ENCODE data around the gene C16orf95. TPM values are rescaled to one million over a fixed set of nuclear protein-coding genes. Genes with fewer than 3 reads are reported as not detected.

Gene C16orf95
- polyA plus RNA-seq, 4 donors = 3.0 to 5.2 (median 4.3) TPM

DNA sequence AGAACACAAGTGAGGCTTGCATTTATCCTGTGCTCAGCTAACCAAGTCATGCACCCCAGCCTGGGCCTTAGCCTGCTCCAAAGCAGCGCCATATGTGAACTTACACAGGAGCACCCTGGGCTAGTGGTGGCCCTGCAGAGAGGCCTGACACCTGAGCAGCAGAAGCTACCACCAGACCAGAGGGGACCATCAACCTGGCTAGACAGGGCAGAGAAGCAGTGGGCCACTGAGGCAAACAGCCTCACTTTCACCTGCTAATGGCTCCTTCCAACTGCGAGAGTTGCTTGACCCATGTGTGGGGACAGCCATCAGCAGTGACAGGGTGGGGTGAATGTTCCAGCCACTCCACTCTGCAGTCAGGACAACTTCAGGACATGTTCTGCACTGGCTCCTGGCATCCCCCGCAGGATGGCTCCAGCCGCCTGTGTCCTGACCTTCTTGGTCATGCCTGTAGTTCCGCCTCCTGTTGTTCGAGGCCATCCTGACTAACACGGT lies 2.9 kb upstream of the C16orf95 start:
- no peak for DNase-seq (ENCODE audit: low read depth in 4 of 4, low spot score in 2 of 4)

DNA sequence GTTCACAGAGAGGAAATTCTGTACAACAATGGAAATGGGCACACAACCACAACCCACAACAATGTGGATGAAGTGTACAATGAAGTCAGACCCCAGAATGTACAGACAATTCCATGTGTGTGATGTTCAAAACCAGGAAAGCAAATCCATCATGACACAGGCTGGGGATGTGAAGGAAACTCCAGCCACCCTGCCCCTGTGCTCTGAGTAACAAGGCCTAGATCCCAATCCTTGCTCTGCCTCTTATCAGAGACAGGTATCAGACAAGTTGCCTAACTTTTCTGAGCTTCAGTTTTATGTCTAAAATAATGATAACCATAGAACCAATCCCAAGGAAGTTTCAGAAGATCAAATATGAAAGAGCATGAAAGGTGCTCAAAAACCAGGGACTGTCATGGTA lies 1.8 kb upstream of the C16orf95 start:
- DNase-seq (ENCODE audit: low read depth in 4 of 4, low spot score in 2 of 4) = no peak

DNA sequence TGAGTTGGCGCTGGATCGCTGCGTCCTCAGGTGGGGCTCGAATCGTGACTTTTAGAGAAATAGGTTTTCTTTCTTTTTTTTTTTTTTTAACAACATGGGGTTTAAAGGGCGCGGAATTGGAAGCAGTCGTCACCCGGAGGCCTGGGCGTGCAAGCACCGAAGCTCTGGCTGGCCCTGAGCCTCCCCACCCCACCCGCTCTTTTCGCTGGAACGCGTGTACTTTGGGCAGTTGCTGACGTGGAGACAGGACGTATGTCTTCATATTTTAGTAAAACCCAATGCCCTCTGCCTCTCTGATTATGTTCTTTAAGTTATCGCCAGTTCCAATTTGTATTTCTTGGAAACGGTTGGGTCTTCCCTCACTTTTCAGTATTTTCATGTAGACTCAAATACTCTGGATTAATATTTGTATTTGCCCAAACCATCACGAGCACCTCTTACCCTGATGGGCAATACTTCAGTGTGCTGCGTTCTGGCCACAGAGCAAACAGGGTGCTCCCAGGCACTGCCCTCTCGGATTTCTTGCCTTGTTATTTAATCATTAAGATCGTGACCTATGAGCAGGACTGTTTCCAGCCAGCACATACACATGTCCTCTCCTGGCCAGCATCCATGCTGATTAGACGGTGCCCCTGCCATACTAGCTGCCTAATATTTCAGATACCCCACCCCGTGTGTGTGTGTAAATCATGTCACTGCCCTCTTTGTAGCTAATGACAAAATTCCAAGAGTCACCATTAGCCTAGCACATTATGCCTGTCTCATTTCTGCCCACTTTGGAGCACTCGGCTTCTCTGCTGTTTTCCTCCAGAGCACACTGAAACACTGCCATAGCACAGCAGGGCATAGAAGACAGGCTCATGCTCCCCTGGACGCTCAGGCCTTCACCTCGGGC lies 805 bp upstream of the C16orf95 start:
- peak in 2 of 4 donors; percentile 11 to 43 for DNase-seq (ENCODE audit: low read depth in 4 of 4, low spot score in 2 of 4)

DNA sequence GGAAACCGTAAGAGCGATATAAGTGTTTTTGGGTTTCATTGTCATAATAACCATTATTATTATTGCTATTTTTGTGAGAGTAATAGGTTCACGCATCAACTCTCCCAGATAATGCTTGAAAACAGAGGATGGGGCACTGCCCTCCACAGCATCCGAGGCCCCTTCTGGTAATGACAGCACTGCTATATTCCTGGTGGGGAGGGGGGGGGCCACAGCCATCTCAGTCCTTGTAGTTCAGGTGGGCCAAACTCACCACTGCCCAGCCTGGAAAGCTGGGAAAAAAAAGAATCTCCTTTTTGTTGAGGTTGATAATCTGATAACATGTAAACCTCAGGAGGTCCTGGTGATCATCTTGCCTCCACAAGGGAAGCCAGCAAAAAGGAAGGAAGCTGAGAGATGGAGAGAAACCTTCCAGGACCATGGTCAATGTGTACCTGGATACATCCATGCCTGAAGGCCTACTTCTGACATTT lies 706 bp downstream of the C16orf95 start:
- DNase-seq (ENCODE audit: low read depth in 4 of 4, low spot score in 2 of 4) = no peak

DNA sequence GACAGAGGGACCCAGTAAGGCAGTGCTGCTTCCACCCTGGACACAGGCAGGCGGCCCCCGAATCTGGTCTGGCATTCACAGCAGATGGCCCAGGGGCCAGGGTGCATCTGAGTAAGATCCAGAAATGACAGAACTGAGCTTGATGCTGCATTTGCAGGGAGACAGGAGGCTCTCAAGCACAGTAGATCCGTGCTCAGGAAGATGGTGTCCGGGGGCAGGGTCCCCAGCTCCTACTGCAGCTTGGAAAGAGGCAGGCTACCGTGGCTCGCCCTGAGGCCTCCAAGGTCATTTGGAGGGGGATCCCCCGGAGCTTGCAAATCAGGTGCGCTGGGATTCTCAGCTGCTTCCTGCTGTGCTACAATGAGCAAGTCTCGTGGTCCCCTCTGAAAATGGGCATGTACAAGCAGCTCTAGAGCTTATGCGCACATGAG lies 2.2 kb downstream of the C16orf95 start:
- DNase-seq (ENCODE audit: low read depth in 4 of 4, low spot score in 2 of 4) = no peak

DNA sequence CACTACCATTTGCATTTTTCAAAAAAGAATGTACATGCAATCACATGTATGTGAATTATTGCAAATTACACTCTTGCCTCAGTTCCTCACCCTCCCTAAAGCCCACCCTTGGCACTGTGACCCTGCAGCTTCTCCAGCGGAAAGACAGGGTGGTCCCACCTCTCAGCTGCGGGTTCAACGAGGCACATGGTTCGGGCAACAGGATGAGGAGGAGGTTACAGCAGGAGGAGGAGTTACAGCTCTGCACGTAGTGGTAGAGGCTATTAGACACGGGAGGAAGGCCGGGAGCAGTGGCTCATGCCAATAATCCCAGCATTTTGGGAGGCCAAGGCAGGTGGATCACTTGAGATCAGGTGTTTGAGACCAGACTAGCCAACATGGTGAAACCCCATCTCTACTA lies 5.2 kb downstream of the C16orf95 start:
- DNase-seq (ENCODE audit: low read depth in 4 of 4, low spot score in 2 of 4) = no peak

DNA sequence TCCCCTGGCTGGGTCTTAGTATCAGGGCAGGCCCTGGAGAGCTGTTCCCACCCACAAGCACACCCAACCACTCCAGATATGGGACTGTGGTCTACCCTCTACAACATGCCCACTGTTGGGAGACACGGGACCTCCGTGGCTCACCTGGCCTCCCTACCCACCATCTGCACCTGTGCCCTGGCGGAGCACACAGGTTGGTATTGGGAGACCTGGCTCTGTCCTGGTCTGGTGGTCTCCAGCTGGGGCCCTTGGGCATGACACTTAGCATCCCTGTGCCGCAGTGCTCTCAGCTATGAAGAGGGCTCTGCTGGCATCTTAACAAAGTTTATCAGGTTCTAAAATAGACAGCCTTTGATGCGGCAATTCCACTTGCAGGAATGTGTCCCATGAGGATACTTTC lies 5.8 kb downstream of the C16orf95 start:
- DNase-seq (ENCODE audit: low read depth in 4 of 4, low spot score in 2 of 4) = no peak

DNA sequence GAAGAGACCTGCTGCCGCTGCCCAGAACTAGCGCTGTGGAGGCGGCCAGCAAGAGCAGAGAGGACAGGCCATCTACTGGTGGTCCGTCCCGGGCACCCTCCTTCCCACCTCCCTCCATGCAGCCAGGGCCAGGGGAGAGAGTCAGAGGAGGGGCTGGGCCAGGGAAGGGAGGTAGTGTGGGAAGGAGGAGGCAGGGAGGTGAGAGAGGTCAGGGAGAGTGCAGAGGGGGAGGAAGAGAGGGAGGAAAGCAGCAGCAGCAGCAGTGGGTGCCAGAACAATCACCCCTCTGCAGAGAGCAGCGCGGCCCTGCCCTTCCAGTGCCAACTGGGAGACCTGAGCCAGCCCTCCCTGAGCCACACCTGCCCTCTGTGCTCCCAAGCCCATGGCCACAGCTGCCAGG lies 6.6 kb downstream of the C16orf95 start:
- no peak for DNase-seq (ENCODE audit: low read depth in 4 of 4, low spot score in 2 of 4)

DNA sequence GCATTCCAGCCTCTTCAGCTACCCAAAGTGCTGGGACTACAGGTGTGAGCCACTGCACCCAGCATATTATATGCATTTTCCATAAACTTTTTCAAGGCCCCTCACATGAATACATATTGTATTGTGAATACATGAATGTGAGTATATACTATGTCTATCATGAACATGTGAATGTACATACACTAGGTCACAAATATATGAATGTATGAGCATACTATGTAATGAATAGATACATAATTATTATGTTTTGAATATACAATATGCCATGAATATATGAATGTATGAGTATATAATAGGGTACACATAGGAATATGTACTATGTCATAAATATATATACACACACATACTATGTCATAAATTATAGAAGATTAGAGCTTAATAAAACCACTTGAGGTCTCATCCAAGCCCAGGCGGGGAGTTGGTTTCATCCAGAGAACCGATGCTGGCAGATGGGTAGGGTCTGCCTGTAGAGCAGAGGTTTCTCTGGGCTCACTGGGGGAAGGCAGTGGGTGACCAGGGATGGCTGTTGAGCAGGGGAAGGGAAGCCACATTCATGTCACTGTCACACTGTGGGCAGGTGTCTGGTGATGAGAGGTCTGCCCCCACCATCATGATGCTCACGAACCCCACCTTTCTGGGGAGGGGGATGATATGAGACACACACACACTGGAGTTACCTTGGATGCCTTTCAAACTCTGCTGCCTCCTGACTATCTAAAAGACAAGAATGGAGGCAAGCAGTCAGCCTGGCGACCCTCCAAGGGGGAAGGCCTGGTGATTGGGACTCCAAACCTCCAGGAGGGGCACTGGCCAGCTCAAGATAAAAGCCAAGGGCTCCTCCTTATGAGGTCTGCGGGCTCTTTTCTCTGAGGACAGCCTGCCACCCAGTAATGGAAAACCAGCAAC lies 7.3 kb downstream of the C16orf95 start:
- DNase-seq (ENCODE audit: low read depth in 4 of 4, low spot score in 2 of 4) = no peak

DNA sequence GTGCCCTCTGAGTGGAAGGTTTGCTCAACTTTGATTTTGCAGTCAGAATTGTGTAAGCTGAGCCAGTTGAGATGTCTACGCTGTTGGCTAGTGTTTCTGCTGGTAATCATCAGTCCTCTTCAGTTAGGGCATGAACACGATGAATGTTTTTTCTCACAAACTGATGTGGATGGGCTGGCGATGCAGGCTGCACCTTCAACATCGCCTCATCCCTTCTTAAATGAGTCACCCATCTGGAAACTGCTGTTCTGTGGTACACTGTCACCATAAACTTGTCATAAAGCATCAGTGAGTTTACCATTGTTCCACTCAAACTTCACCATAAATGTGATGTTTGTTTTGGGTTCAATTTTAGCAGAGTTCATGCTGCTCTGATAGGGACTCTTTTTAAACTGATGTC lies 8.4 kb downstream of the C16orf95 start:
- DNase-seq (ENCODE audit: low read depth in 4 of 4, low spot score in 2 of 4) = no peak

DNA sequence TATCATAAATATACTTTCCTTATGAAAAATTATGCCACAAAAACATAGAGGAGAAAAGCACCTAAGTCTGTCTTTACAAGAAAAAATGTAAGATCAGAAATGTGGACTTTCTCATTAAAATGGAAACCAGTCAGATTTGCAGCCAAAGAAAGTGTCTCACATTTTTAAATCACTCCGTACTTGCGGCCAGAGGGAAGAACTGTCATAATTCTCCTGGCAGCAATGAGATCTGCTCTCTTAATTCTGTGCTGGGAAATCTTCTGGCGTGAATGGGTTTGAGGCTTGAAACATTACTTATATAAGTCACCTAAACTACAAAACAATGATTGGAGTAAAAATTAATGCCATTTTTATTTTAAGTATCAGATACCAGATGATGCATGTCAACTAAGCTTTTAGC lies 10.7 kb downstream of the C16orf95 start:
- DNase-seq (ENCODE audit: low read depth in 4 of 4, low spot score in 2 of 4) = no peak

DNA sequence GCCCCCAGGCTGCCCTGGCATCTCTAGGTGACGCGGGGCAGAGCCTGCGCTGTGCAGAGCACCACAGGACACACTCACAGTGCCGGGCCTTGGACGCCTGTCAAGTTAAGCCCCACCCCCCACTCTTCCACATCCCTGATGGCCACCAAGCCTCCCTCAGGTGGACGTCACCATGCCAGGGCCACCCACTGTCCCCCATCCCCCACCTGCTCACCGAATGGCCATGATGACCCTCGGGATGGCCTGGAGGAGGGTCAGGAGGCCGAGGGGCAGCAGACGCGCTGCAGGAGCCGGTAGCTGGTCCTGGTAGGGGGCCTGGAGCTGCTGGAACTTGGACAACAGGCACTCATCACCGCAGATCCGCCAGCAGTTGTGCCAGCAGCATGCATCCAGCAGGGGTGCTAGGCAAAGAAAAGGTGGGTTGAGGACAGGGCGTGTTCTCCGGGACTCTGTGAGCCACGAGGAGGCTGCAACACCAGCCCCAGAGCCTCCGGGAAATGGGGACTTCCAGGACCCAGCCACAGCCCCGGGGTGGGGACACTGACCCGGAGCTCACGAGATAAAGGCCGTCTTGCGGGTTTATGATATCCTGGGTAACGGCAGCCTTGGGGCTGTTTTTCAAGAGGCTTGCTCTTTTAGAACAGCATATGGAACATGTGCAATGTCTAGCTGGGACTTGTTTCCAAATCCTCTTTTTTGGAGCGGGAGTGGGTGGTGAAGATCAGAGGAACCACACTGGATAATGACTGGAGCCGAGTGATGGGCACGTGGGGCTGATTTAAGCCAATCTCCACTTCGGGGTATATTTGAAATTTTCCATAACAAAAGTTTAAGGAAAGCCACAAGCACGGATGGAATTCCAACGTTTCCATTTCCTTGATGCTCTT lies 11.4 kb downstream of the C16orf95 start:
- DNase-seq (ENCODE audit: low read depth in 4 of 4, low spot score in 2 of 4) = no peak

DNA sequence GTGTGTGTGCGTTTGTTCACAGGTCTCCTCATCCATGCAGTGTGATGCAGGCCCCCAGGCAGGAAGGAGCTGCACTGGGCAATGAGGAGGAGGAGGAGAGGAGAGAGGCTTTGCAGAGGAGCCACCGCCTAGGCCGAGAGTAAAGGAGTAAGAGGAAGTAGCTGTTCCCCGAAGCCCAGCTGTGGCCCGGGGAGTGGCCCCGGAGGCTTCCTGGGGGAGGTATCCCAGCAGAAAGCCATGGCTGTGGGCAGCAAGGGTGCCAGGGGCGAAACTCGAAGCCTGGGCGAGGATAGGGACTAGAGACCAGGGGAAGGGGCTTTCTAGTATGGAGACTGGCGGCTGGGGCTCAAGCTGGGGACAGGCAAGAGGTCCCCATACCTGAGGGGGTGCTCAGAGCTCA lies 12.2 kb downstream of the C16orf95 start:
- DNase-seq (ENCODE audit: low read depth in 4 of 4, low spot score in 2 of 4) = no peak

DNA sequence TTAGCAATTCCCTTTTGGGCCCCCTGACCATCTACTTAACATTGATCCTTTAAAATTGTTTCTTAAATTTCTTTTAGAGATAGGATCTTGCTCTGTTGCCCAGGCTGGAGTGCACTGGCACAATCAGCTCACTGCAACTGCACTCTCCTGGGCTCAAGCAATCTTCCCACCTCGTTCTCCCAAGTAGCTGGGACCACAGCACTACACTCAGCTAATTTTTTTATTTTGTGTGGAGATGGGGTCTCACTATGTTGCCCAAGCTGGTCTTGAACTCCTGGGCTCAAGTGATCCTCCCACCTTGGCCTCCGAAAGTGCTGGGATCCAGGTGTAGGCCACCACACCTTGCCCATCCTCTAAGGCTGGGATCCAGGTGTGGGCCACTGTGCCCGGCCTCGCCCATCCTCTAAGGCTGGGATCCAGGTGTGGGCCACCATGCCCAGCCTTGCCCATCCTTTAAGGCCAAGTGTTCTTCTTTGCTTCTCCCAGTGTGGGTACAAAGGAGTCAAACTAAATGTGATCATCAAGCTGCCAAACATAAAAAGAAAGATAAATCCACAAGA lies 13.2 kb downstream of the C16orf95 start:
- no peak for DNase-seq (ENCODE audit: low read depth in 4 of 4, low spot score in 2 of 4)

DNA sequence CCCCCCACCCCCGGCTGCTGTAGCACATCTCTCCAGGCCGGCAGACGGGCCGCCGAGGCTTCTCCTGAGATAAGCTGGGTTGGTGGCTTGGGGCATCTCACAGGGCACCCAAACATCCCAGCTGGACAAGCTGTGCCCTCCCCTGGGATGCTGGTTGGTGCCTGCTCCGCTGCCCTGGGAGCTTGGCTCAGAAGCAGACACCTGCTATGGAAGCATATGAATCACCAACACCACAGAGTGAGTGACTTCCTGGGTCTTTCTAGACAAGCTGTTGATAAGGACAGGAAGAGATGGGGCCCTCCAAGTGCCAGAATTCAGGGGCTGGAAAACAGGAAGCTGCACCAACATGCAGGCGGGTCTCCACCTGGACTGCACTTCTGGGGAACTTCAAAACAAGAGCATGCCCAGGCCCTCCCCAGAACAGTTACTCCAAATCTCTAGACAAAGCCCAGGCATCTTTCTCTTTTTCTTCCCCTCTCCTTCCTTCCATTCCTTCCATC lies 13.7 kb downstream of the C16orf95 start:
- no peak for DNase-seq (ENCODE audit: low read depth in 4 of 4, low spot score in 2 of 4)

DNA sequence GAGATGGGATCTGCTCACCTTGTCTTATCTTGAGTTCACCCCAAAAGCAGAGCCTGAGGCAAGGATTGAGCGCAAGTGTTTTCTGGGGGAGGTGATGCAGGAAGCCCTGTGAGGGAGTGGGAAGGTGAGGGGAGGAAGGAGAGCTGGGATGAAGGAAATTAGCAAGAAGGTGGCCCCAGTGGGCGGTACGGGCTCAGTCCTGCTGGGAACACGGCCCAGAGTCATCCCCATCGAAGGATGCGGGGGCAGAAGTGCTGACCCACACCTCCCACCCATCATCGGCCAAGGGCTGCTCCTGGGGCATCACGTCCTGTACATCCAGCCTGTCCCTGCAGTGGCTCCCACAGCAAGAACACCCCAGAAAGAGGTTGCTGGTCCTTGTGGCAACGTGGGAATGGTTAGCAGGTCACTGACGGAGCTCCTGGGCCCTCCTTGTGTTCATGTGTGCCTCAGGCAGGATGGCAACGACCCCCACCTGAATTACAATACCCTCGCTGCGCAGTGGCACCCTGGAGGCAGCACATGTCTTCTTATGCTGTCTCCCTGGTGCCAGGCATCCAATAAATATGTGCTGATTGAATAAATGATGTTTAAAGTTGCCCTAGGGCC lies 18.2 kb downstream of the C16orf95 start:
- no peak for DNase-seq (ENCODE audit: low read depth in 4 of 4, low spot score in 2 of 4)

DNA sequence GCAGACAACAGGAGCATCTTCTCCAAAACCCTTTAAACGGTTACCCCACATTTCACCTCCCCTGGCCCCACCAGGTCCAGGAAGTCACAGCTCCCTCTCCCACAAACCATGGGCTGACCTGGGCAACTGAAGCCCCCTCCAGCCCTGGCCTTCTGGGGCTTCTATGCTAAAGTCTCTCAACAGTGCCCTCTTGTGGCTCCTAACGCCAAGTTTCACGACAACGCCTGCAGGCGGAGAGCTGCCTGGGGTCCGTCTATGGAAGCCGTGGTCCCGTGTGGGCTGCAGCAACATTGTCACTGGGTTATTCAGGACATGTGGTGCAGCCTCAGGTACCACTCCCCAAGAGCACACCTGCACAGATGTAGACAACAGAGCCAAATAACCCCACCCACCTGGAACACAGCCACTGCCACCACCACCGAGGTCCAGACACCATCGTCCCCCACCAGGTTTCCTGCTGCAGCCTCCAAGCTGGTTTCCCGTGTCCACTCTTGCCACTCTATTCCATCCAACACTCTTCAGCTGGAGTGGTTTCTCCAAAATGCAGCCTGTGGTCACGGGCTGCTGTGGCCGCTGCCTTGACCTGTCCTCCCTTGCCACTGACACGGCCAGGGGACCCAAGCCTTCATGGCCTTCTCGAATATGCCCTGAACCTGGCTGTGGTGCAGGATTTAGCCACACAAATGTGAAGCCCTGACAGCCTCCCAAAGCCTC lies 19.1 kb downstream of the C16orf95 start:
- DNase-seq (ENCODE audit: low read depth in 4 of 4, low spot score in 2 of 4) = no peak

DNA sequence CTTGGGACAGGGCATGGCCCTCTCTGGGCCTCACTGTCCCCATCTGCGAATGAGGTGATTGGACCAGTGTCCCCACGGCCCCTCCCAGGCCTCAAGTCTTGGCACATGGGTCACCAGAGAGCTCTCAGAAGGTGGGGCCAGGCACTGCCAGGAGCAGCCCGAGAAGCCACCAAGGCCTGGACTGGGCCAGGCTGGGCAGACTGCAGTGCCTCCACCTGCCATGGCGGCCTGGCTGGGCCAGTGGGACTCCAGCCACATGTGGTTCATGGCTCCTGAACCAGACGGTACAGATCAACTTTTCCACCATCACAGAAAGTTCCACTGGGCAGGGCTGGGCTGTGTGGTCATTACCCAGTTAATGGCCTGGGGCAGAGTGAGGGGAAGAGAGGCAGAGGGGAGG lies 19.8 kb downstream of the C16orf95 start:
- no peak for DNase-seq (ENCODE audit: low read depth in 4 of 4, low spot score in 2 of 4)
